Stimulated activated CD4-positive, alpha-beta T cell treated with anti-CD3 and anti-CD28 coated beads, Interleukin-12 subunit alpha, Interleukin-12 subunit beta, amount 100 ng/mL, for 24 hours (primary cell): ENCODE data around the gene SWT1.

Experiments used
- DNase-seq, 2 experiments: peaks; one replicate each; pipeline ENCODE4 v3.0.0-alpha.2; 2020; ENCODE audit warnings: low read depth in 2 of 2

SWT1 gene

GRCh38 chr1:185156854-185157598 lies at the start of gene SWT1, which contains the start of gene TRMT1L:
TSS of gene SWT1 (plus strand) at chr1:185157167. CDS start at chr1:185160842, 3,675 bp downstream.
TSS of gene TRMT1L (minus strand) at chr1:185156953. CDS start at chr1:185156712, 241 bp downstream.
- DNase-seq: peak; percentile 97 to 98

GRCh38 chr1:185108321-185108720 lies 48.6 kb upstream of the SWT1 start:
- no peak for DNase-seq

DNA sequence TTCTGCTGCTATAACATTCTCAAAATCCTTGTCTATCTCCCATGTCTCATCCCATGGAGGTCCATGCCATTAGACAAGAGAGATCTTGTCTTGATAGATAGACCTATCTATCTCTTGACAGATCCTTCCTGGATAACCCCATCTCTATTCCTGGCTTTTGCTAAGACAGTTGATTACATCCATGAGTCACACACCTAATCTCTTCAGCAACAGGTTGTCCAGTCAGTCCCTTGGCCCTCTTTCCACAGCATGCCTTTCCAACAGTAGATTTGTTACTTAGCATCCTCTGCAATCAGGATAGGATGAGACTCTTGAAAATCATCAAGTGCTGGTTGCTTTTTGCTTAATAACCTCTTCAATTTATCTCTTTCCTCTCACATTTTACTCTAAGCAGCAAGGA lies 46.8 kb upstream of the SWT1 start:
- DNase-seq: no peak

GRCh38 chr1:185111873-185112272 lies 45.1 kb upstream of the SWT1 start:
- DNase-seq: no peak

GRCh38 chr1:185112356-185112755 lies 44.6 kb upstream of the SWT1 start:
- DNase-seq: no peak

DNA sequence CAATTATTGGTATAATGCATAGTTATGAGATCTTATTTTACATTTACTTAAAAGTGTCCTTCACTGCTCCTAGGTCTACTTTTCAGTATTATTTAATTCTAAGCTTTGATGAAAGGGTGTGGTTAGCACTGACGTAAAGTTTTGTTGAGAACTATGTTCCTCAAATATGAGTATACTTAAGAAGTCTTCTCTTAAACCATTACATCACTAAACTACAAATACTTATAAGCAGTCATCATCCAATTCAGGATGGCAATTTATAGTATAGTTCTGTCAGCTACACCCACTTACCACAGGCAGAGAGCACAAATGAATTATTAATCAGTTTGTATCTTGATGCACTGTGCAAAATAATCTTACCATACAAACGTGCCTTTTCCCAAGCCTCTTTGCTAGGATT lies 27.3 kb upstream of the SWT1 start:
- DNase-seq: no peak

DNA sequence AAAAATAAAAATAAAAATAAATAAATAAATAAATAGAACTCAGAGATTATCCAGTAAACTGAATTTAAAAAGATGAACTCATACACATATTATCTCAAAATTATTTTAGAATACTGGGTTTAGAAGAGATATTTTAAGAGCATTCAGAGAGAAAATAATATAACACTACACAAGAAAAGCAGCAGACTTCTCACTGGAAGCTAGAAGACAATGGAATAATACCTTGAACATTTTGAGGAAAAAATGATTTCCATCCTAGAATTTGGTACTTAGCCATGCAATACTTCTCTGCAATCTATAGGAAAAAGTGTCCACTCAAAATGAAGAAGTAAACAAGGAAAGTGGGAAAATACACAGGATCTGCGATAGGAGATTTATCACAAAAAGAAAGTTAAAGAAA lies 24.4 kb upstream of the SWT1 start:
- no peak for DNase-seq

- DNase-seq: no peak
Observed at GRCh38 chr1:185137896-185138545, 18.9 kb upstream of the SWT1 start.

- DNase-seq: no peak
Observed at GRCh38 chr1:185139246-185139645, 17.7 kb upstream of the SWT1 start.

GRCh38 chr1:185144233-185144632 lies 12.7 kb upstream of the SWT1 start:
- no peak for DNase-seq

GRCh38 chr1:185151215-185151614 lies 5.8 kb upstream of the SWT1 start:
- DNase-seq: no peak

DNA sequence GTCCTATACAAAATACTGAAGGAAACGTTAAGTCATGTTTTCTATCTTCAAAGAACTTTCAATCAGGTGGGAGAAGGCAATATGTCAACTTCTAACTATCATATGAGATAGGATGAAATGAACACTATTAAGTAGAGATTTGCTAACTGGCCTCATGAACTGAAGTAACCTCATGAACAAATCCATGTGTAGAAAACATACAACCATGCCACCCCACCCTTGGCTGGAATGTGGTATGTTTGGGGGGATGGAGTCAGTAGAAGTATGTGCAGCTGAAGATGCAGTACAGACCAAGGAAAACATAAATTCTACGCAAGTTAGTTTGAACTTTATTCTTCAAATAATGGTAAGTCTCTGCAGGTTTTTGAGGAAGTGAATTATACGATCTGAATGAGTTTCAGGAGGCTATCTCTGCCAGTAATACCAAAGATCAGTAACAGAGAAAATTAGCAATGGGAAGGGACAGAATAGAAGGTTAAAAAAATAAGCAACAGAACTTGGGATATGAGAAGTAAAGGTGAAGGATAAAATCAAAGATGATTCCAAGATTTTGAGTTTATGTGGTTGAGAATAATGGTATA lies 4.7 kb upstream of the SWT1 start:
- no peak for DNase-seq

GRCh38 chr1:185154912-185155513 lies 2.0 kb upstream of the SWT1 start:
- no peak for DNase-seq

- DNase-seq: no peak
Observed at GRCh38 chr1:185155600-185156287, 1.2 kb upstream of the SWT1 start.

DNA sequence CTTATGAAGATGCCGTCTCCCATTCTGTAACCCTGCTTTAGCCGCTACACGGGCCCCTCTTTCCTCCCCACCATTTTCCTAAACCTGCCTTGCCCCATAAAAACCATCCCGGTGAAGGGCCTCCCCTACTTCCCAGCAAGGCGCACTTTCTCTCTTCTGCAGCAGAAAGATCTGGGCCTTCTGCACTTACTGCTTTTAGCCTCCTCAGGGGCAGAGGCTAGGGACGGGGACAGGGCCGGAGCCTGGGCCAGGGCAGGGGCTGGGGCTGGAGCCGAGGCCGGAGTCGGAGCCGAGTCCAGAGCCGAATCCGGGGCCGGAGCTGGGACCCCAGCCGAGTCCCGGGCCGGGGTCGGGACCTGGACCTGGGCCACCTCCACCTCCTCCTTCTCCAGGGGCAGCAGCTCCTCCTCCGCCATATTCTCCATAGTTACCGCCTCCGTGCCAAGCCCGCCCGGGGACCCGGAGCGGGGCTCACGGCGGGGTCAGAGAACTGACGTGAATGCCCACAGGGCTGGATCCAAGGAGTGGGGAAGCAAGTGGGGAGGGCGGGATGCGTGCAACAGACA lies 596 bp upstream of the SWT1 start:
- DNase-seq: peak in 1 of 2 experiments; percentile 8

- no peak for DNase-seq
Observed at GRCh38 chr1:185157599-185158412, 839 bp downstream of the SWT1 start.

DNA sequence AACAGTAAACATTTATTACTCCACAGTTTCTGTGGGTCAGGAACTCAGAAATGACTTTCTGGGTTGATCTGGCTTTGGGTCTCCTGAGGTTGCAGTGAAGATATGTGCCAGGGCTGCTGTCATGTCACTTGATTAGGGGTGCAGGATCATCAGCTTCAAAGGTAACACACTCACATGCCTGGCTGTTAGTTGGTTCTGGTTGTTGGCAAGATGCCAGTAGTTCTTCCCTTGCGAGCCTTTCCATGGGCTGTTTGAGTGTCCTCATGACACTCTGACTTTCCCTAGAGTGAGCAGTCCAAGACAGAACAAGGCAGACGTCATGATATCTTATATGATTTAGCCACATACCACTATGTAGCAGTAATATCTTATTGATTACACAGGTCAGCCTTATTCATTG lies 1.8 kb downstream of the SWT1 start:
- DNase-seq: no peak

DNA sequence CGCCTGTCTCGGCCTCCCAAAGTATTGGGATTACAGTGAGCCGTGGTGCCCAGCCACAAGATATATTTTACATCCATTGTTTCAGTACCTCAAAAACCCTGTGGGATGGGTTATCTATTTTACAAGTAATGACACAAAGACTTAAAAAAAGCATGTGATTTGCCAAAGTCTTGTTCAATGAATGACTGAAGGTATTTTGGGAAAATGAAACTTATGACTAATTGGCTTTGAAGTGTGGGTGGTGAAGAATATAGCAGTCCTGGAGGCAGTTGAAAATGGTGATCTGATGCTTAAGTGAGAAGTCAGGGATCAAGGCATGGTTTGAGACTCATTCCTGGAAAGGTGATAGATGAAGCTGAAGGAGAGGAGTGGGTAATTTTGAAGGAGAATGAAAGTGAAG lies 3.0 kb downstream of the SWT1 start:
- DNase-seq: no peak

GRCh38 chr1:185162491-185162890 lies 5.5 kb downstream of the SWT1 start:
- no peak for DNase-seq

DNA sequence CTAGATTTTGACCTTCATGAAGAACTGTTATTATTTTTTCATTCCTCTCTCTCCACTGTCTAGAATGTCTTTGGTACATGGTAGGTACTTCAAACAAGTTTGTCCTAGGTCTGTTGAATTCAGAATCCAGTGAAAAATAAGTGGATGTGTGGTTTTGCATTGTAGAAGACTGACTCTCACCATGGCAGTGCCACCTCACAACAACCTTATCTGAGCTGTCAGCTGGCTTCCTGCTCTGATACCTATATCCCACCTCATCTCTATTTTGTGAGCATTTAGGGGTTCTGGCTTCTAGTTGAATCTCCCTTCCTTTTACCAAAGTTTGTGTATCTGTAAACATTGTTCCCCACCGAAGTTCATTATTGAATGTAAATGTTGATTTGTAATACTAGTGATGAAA lies 9.1 kb downstream of the SWT1 start:
- DNase-seq: no peak
